SIG-M5 treated with dmso at 0.1 percent for 504 hours (cell line): ENCODE measurements around the gene ELMO3.

Source experiments
- DNase-seq: peaks from one replicate; lab custom pipeline; 2025; ENCODE audit not compliant: unreplicated experiment; lab: John Stamatoyannopoulos, UW

ELMO3 gene

DNA sequence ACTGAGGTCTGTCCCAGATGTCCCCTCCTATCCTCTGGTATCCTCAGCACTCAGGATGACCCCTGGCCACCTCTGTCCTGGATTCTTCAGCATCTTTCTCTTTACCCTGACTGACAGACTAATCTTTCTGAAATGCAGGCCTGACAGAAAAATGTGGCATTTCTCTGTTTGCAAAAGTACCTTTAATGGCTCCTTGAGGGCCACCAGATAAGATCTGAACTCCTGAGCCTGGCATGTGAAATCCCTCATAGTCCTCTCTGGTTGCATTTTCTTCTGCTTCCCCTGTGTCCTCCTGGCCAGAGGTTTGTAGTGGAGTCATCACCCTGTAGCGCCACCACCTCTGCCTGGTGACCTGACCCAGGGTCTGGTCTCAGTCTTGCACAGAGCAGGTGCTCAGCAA, 2.0 kb upstream of the ELMO3 start:
- no peak for DNase-seq

DNA sequence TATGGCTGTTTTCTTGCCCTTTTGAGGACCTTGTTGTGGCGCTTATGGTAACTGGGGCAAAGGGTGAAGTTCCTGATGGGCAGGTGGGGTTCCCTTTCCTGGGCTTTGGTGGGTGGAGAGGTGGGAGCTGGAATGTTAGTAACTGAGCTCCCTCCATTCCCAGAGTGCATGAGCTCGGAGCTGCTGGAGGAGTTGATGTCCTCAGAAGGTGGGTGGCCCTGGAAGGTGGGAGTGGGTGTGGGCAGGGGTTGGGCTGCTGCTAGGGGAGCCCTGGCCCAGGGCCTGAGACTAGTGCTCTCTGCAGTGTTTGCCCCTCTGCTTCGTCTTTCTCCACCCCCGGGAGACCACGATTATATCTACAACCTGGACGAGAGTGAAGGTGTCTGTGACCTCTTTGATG, 1.2 kb upstream of the ELMO3 start:
- no peak for DNase-seq

DNA sequence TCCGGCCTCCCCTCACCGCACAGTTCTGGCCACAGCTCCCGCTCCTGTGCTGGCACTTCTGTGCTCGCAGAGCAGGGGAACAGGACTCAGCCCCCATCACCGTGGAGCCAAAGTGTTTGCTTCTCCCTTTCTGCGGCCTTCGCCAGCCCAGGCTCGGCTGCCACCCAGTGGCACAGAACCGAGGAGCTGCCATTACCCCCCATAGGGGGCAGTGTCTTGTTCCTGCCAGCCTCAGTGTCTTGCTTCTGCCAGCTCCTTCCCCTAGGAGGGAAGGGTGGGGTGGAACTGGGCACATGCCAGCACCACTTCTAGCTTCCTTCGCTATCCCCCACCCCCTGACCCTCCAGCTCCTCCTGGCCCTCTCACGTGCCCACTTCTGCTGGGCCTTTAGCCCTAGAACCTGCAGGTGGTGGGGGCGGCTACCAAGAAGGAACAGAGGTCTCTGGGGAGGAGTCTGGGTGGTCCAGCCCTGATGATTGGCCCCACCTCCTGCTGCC, 645 bp upstream of the ELMO3 start:
- DNase-seq, result peak; percentile 17

DNA sequence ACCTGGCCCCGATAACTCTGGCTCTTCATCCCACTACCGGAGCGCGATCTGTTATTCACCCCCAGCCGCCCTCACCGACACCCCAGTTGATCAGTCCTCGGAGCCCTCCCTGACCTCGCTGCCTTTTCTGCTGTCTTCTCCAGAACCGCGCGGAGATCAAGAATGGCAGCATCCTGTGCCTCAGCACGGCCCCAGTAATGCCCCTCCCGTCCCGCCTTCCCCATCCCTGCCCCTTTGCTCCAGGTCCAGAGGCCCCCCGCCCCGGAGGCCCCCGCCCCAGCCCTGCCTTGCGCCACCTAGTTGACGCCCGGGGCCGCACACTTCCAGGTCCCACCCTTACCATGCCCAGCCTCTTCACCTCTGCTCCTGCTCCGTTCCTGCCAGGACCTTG, 872 bp downstream of the ELMO3 start:
- no peak for DNase-seq

DNA sequence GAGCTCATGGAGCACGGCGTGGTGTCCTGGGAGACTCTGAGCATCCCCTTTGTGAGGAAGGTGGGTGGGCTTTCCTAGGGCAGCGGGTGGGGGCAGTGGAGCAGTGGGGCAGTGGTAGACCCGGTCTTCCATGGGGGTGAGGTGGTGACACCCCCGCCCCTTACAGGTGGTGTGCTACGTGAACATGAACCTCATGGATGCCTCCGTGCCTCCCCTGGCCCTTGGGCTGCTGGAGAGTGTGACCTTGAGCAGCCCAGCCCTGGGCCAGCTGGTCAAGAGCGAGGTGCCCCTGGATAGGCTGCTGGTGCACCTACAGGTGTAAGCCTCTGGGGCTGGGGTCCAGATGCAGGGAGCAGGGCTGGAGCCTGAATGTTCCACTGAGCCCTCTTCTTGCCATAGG, 1.6 kb downstream of the ELMO3 start:
- DNase-seq, result no peak

DNA sequence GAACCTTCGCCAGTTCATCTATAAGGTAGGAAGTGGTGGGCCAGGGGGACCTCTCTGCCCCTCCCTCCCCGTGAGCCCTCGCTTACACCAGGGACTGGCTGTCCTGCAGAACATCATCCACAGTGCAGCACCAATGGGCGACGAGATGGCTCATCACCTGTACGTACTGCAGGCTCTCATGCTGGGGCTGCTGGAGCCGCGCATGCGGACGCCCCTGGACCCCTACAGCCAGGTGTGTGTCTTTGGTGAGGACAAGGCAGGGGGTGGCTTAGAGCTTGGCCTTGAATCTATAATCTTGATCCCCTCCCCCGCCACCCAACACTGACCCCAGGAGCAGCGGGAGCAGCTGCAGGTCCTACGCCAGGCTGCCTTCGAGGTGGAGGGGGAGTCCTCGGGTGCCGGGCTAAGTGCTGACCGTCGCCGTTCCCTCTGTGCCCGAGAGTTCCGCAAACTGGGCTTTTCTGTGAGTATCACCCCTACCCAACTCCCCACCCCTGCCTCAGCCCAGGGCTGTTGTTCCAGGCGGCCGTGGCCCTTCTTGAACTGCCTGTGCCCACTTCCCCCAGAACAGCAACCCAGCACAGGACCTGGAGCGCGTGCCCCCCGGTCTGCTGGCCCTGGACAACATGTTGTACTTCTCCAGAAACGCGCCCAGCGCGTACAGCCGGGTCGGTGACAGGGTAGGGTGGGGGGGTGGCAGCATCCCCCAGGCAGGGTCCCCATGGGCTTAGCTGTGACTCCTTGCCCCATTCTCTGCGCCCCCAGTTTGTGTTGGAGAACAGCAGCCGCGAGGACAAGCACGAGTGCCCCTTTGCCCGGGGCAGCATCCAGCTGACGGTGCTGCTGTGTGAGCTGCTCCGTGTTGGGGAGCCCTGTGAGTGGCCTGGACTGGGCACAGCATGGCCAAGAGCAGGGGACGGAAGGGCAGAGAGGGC, 2.7 kb downstream of the ELMO3 start:
- DNase-seq, result no peak

DNA sequence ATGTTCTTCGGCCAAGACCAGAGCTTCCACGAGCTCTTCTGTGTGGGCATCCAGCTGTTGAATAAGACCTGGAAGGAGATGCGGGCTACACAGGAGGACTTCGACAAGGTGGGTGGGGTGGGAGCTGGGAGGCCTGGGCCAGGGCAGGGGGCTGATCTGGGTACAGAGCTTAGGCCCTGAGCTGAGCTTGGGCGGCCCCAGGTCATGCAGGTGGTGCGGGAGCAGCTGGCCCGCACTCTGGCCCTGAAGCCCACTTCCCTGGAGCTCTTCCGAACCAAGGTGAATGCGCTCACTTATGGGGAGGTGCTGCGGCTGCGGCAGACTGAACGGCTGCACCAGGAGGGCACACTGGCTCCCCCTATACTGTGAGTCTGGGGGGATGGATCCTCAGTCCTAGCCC, 3.5 kb downstream of the ELMO3 start:
- no peak for DNase-seq

DNA sequence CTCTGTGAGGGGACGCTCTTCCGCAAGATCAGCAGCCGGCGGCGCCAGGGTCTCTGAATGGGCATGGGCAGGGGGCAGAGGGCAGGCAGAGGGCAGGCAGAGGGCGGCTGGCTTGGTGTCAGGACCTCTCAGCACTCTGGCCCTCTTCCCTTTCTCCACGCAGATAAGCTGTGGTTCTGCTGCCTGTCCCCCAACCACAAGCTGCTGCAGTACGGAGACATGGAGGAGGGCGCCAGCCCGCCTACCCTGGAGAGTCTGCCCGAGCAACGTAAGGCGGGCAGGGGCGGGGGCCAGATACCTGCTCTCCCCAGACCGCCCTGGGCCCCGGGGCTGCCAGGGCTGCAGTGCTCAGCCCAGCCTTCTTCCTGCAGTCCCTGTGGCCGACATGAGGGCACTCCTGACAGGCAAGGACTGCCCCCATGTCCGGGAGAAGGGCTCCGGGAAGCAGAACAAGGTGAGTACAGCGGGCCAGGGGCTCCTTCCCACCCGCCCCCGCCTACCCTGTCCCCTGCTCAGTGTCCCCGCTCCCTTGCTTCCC, 4.1 kb downstream of the ELMO3 start:
- DNase-seq, result no peak

DNA sequence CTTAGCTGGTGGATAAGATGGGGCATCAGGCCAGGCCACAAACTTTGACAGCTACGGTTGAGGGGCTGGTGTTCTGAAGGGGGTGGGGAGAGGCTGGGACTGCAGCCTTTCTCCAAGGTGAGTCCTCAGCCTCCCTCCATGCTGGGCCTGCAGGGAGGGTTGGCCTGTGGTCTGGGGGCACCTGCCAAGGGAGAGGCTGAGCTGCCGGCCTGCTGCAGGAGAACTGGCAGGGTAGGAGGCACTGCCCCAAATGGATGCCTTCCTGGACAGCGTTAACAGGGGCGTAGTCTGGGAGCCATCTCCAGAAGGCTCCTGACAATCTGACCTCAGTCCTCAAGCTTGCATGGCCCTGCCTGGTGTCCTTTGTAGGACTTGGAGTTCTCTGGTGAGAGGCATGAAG, 5.1 kb downstream of the ELMO3 start:
- no peak for DNase-seq

DNA sequence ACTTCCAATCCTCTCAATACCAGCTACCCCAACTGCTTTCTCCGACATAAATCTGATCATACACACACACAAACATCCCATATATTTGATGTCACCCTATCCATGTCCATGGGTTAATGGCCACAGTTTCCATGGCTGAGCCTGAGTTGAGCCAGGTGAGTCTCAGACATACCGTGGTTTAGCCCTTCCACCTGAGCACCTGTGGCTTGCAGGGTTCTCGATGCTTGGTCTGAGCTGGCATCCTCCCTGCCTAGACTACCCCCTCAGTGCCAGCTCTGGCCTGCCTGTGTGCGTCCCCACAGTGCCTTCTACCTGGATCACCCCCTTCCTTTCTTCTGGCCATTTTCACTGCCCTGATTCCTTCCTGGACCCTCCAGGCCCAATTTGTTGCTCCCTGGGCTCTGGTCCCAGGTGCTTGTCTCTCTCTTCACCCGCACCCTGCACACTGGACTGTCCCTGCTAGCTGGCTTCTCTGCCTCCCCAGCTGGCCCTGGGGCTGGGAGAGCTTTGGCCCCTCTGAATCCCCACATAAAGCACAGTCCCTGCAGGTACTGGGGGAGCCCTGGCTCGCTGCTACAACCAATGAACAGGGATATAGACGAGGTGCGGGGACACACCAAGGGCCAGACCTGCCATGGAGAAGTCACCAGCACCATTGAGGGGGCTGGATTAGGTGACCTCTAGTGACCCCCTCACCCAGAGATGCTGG, 7.4 kb downstream of the ELMO3 start:
- DNase-seq, result no peak

DNA sequence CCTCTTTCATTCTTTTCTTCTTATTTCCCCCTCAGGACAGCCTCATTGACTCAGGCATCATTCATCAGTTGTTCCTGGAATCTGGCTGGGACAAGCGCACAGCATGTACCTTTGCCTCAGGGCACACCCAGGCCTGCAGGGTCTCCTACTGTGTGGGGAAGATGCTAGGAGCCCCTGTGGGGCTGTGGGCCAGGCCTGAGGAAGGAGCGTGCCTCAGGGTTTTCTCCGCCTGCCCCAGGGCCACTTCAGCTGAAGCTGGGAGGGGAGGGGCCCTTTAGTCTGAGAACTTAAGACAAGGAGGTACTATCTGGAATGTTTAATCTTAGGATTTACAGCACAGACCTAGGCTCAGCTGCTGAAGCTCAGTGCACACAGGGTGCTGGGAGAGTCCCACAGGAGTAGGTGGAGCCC, 7.9 kb downstream of the ELMO3 start:
- DNase-seq, result no peak

DNA sequence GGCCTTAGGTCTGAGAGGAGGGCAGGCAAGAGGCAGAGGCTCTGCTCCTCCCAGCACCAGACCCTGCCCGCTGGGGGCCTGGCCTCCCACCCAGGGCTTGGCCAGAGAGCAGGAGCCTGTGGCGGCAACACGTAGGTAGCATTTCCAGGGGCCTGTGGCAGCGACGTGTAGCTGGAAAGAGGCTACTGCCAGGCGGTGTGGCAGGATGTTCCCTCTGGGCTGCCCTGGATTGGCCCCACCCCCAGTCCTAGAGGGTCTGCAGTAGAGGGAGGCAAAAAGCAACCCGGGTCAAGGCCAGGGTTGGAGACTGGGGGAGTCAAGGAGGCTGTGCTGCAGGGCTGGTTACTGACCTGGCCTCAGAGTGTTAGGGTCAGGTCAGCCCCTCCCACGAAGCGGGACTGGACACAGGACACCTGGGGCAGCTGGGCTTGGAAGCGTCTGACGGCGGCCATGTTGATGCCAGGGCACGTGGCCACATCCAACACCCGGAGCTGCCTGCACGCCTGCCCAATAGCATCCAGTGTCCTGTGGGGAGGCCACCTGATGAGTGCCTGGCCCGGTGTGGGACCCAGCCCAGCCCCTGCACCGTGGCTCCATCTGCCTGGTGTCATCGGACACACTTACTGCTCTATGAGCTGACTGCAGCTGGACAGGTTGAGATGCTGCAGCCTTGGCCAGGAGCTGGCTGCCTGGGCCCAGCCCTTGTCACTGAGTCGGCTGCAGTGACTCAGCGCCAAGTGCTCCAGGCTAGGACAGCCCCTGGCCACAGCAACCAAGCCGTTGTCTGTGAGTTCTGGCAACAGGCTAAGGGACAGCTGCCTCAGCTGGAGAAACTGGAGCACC, 8.5 kb downstream of the ELMO3 start:
- DNase-seq, result no peak

DNA sequence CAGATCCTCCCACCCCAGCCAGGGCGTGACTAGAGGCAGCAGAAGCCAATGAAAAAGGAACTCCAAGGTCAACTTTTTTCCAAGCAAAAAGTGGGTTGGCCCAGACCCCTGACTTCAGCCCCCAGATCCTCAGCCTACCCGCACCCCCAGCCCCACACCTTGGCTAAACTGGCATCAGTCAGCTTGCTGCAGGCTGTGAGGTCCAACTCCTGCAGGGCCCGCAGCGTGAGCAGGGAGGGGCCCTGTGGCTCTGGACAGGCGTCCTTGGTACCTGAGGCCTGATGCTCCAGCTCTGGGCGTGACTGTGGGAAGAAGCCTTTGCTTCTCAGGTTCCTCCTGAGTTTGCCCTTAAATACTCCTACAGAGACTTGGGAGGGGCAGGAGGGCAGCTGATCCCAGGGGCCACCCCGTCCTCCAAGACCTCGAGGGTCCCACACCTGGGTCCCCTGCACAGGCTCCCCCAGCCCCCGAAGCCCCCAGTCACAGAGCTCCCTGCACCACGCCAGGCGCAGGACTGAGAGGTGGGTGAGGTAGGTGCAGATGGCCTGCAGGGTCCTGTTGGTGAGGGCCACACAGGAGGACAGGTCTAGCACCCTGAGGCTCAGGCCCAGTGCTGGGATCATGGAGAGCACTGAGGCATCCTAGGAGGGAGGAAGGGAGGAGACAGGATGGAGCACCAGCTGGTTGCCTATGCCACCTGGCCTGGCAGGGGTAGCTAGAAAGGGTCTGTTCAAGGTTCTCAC, 9.4 kb downstream of the ELMO3 start:
- DNase-seq, result no peak

DNA sequence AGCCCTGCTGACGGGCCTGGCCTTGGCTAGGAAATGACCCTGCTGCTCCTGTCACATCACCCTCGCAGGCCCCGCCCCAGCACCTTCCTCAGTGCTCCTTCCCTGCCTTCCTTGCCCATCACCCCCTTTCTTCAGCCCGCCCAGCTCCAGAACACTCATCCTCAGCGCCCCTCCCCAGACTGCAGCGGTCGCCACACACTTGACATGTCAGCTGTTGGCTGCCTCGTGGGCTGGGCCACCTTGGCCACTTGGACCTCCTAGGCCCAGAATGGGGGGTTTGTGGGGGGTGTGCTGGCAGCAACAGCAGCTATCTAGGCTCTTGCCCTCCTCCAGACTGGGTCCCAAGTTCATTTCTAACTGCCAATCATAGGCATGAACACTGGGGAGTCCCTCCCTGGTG, 10.6 kb downstream of the ELMO3 start:
- no peak for DNase-seq

DNA sequence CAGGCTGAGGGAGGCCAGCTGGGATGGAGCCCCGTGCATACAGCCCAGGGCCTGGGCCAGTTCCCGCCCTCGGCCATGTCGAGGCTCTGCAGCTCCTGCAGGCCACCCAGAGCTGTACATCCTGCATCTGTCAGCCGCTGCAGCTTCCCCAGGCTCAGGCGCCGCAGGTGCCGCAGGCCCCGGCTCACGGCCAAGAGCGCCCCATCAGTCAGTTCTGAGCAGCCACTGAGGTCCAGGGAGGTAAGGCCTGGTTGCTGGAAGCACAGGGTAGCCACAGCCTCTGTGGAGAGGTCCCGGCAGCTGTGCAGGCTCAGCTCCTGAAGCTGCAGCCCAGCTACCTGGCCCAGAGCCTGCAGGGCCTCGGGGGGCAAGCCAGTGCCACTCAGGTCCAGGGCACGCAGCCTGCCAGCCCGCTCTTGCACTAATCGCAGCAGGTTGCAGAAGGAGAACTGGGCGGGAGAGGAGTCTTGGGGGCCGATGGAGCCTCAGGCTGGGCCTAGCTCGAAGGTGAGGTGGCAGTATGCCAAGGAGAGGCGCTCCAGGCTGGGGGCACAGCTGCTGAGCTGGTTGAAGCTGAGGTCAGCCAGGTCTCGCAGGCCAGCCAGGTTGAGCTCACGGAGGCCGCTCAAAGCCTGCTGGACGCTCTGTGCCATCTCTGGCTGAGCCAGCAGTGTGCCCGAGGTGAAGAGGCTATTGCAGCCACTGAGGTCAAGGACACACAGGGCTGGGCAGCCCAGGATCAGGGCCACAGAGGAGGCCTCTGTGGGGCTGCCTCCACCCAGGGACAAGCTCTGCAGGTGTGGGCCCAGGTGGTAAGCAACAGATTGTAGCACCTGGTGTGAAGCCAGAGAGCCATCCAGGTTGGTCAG, 11.4 kb downstream of the ELMO3 start:
- no peak for DNase-seq

DNA sequence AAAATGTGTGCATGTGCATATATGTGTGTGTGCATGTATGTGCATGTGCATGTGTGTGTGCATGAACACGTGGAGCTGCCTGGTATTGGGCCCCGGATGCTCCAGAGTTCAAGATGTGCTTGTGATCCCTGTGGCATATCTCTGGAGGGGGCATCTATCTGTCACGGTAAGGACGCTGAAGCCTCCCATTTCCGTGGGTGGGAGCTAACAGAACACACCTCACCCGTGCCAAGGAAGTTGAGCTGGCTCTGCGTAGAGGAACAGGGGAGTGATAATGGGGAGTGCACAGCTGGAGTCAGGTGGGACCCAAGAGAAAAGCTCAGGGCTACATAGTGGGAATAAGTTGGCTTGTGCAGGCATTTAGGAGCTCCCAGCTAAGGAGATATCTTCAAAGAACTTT, 12.7 kb downstream of the ELMO3 start:
- no peak for DNase-seq

DNA sequence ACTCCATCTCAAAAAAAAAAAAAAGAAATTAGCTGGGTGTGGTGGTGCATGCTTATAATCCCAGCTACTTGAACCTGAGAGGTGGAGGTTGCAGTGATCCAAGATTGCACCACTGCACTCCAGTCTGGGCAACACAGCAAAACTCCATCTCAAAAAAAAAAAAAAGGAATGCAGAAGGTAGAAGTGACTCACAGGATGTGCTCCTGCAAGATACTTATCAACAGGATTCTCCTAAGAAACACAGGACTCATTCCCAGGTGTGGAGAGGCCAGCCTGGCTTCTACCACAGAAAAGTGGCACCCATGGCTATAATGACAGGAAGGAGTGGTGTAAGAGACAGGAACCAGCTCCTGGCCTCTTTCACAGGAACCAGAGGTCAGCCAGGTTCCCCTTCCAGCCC, 13.8 kb downstream of the ELMO3 start:
- DNase-seq, result no peak

DNA sequence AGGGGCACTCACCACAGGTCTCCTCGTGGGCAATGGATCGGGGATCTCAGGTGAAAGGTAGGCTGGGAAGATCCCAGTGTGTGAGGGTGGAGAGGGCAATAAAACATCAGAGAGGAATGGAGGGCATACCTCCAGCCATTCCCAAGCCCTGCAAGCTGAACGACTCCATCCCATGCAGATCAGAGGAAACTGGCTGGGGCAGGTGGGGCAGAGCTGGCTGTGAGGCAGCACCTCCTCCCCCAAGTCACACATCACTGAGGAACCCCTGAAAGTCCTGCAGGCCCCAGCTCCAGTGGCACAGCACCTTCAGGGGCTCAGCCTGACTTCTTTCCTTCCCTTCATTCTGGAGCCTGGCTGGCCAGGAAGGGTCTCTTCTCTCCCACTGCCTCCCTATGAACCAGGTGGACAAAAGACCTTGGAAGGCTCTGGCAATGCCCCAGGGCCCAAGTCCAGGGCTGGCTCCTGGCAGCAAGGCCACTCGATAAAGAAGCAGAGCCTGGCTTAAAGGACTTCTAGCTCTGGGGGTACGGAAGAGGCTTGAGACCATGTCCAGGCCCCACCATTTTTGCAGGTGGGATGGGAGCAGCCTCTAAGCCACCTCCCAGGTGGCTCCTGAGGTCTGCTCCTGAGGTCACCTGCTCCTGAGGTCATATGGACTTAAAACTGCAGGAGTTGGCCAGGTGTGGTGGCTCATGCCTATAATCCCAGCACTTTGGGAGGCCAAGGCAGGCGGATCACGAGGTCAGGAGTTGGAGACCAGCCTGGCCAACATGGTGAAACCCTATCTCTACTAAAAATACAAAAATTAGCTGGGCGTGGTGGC, 14.5 kb downstream of the ELMO3 start:
- no peak for DNase-seq

DNA sequence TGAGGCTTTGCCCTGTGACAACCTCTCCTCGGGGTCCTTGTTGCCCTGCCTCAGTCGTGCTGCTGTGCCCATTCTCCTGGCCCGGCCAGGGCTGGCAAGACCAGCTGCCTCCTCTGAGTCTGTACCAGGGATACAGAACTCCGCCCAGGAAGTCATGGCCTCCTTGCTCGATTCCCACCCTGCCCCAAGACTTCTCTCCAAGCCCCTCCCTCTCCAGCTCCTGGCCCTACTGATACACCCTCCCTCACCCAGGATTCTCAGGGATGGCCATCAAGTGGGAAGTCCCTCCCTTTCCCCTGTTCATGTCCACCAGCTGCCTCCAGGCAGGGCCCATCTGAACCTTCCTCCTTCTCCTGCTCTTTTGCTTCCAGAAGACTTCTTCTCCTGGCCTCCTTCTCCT, 16.8 kb downstream of the ELMO3 start:
- no peak for DNase-seq
